Measurements from ENCODE around the gene CECR2. TPM values are rescaled to one million over a fixed set of nuclear protein-coding genes. Genes with fewer than 3 reads are reported as not detected.
A peak's percentile ranks its signal among the peaks of the same experiment; 100 is the strongest.

Gene CECR2
- total and polyA plus RNA-seq, 12 donors, result 1.1 to 9.1 (median 6.3) TPM

DNA sequence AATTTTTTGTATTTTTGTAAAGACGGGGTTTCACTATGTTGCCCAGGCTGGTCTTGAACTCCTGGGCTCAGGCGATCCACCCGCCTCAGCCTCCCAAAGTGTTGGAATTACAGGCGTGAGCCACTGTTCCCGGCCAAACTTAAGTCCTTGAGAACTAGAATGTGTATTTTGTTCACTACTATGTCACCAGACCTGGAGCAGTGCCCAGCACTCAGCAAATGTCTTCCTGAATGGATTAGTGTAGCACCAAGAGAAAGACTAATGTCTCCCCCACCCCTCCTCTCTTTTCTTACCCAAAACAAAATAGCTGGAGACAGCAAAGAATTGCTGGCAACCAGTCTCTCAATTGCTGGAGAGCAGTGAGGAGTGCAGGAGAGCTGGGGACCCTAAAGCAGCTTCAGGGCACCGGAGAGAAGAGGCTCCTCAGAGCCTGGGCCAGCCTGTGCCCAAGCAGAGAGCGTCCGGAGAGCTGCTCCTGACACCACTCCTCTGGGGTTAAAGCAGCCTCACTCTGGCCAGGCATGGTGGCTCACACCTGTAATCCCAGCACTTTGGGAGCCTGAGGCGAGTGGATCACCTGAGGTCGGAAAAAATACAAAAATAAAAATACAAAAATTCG, 209.0 kb downstream of the CECR2 start:
- Histone ChIP-seq H3K27ac (peak overlapping the region; percentile 24 to 79 (median 59)), H3K36me3 (no peaks in the 10 kb centered on the region), H3K4me3 (no peak overlapping the region), H3K9me3 (no peaks in the 10 kb centered on the region), H3K4me1 (peaks cover 0 to 7% (median 0%) of the 10 kb centered on the region in 9 donors), H3K27me3 (no peaks in the 10 kb centered on the region)
- WGBS, 2 donors, result 49 to 55% methylated on average over 11 of the region's 11 CpGs
- intact Hi-C loops (cut with DNase I), result no loop called here
- TF ChIP-seq, protein P1, sequence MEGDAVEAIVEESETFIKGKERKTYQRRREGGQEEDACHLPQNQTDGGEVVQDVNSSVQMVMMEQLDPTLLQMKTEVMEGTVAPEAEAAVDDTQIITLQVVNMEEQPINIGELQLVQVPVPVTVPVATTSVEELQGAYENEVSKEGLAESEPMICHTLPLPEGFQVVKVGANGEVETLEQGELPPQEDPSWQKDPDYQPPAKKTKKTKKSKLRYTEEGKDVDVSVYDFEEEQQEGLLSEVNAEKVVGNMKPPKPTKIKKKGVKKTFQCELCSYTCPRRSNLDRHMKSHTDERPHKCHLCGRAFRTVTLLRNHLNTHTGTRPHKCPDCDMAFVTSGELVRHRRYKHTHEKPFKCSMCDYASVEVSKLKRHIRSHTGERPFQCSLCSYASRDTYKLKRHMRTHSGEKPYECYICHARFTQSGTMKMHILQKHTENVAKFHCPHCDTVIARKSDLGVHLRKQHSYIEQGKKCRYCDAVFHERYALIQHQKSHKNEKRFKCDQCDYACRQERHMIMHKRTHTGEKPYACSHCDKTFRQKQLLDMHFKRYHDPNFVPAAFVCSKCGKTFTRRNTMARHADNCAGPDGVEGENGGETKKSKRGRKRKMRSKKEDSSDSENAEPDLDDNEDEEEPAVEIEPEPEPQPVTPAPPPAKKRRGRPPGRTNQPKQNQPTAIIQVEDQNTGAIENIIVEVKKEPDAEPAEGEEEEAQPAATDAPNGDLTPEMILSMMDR (IDR thresholded peaks at IDR 0.05), result no peak
- DNase-seq (peak; percentile 49 to 50), ATAC-seq (peak in 7 of 8 donors; percentile 39 to 67 (median 59))

DNA sequence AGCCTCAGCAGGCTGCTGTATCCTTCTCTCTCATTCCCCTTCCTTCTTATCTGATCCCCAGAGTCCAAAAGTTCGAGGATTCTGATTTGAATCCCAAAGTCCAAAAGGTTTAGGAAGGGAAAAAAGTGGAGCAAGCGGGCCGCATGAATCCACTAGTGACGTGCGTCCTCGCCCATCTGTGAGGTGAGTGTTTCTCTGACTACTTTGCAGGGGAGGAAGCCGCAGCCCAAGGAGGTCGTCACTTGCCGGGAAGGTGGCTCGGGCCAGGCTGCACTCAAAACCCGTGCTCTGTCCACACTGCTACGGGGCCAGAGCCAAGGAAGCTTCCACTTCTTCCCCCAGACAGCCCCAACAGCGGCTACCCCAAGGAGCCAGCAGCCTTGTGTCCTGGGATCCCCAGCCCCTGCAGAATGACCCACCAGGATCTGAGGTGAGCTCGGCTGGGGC, 210.3 kb downstream of the CECR2 start:
- Histone ChIP-seq H3K36me3 (no peaks in the 10 kb centered on the region), H3K4me1 (peaks cover 0 to 7% (median 0%) of the 10 kb centered on the region in 9 donors), H3K4me3 (no peak overlapping the region), H3K27me3 (no peaks in the 10 kb centered on the region), H3K9me3 (no peaks in the 10 kb centered on the region), H3K27ac (no peak overlapping the region)
- DNase-seq (no peak), ATAC-seq (no peak)
- intact Hi-C loops (cut with DNase I), result no loop called here
- TF ChIP-seq, protein P1 (IDR thresholded peaks at IDR 0.05), result no peak
- WGBS, 2 donors, result 85 to 89% methylated on average over 14 of the region's 14 CpGs

DNA sequence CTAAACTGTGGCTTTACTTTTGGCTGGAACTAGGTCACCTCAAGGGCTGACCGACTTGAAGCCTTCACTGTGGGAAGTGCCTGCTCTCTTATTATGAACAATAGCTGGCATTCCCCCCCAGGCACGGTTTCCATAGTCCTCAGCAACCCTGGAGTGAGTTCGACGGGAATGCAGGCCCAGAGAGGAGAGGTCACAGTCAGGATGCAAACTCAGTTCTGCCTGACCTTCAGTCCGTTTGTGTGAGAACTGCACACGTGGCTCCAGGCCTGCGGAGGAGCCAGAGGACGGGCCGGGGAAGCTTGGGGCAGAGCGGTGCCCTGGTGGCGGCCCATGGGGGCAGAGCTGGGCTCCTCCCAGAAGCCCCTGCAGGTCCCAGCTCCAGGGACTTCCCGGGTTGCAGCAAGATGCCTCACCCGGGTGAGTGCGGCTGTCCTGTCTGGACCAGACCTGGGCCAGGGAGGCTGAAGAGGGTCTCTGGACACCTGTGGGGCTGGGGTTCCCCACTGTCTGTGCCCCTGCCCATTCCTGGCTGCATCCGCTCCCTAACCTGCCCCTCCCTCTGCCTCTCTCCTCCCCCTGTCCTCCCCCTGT, 211.3 kb downstream of the CECR2 start:
- Histone ChIP-seq H3K4me1 (peaks cover 0 to 7% (median 0%) of the 10 kb centered on the region in 9 donors), H3K27me3 (no peaks in the 10 kb centered on the region), H3K4me3 (no peak overlapping the region), H3K36me3 (no peaks in the 10 kb centered on the region), H3K27ac (no peak overlapping the region), H3K9me3 (no peaks in the 10 kb centered on the region)
- WGBS, 2 donors, result 57 to 68% methylated on average over 15 of the region's 15 CpGs
- intact Hi-C loops (cut with DNase I), result no loop called here
- TF ChIP-seq, protein P1 (IDR thresholded peaks at IDR 0.05), result no peak
- peak in 3 of 8 donors; percentile 6 to 48 (median 14) for ATAC-seq
- no peak for DNase-seq

DNA sequence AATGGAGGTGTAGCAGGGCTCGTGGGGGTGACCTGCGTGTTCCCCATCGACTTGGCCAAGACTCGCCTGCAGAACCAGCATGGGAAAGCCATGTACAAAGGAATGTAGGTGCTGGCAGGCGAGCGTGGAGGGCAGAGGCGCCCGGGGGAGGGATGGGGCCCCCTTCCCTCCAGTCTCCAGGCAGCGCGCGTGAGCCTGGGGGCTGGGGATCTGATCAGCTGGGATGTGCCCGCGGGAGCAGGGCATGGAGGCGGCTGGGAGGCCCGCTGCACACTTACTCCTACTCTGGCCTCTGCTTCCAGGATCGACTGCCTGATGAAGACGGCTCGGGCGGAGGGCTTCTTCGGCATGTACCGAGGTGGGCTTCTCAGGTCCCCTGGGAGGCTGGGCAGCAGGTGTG, 211.8 kb downstream of the CECR2 start:
- TF ChIP-seq, protein P1 (IDR thresholded peaks at IDR 0.05), result no peak
- peaks cover 0 to 7% (median 0%) of the 10 kb centered on the region in 9 donors for H3K4me1 ChIP-seq
- DNase-seq (no peak), ATAC-seq (peak in 1 of 8 donors; percentile 20)
- H3K27me3 ChIP-seq, result no peaks in the 10 kb centered on the region
- H3K36me3 ChIP-seq, result no peaks in the 10 kb centered on the region
- 79 to 80% methylated on average over 21 of the region's 21 CpGs for WGBS, 2 donors
- no peak overlapping the region for H3K27ac ChIP-seq
- no peak overlapping the region for H3K4me3 ChIP-seq
- H3K9me3 ChIP-seq, result no peaks in the 10 kb centered on the region
- intact Hi-C loops (cut with DNase I), result no loop called here
